Activated B cell treated with CpG ODN at 0.5 μM for 24 hours (primary cell): ENCODE results near the gene CYTH1. TPM values are rescaled to one million over a fixed set of nuclear protein-coding genes. Genes with fewer than 3 reads are reported as not detected.
A peak's percentile ranks its signal among the peaks of the same experiment; 100 is the strongest.

ENCODE experiments used
- ATAC-seq: fragments of 200-7000 bp; cut with Tn5 transposase; one replicate; pipeline ENCODE4 v1.10.0; 2021; ENCODE audit warnings: low read depth, mild to moderate bottlenecking, moderate library complexity
- CTCF ChIA-PET: fragments of 350-600 bp; sonication (Branson Sonifier 250); formaldehyde crosslinking; loops from one replicate; lab custom pipeline; 2021; ENCODE audit warnings: antibody characterized with exemption; lab: Charles Lee
- POLR2A ChIA-PET: fragments of 350-600 bp; sonication (Branson Sonifier 250); formaldehyde crosslinking; loops from one replicate; lab custom pipeline; 2021; ENCODE audit warnings: antibody characterized with exemption; lab: Charles Lee
- DNase-seq: peaks from one replicate; pipeline ENCODE4 v3.0.0; 2022
- H3K27ac Mint-ChIP-seq: one replicate; pipeline ENCODE4 v1.8.0; 2020; ENCODE audit warnings: mixed read lengths
- H3K27me3 Mint-ChIP-seq: one replicate; pipeline ENCODE4 v1.8.0; 2021; ENCODE audit warnings: mixed read lengths
- H3K36me3 Mint-ChIP-seq: one replicate; pipeline ENCODE4 v1.8.0; 2021; ENCODE audit warnings: low read depth, mixed read lengths
- H3K4me1 Mint-ChIP-seq: one replicate; pipeline ENCODE4 v1.8.0; 2021; ENCODE audit warnings: mixed read lengths
- H3K4me3 Mint-ChIP-seq: one replicate; pipeline ENCODE4 v1.8.0; 2020; ENCODE audit warnings: mild to moderate bottlenecking, mixed read lengths
- H3K9me3 Mint-ChIP-seq: one replicate; pipeline ENCODE4 v1.8.0; 2020; ENCODE audit warnings: mixed read lengths
- intact Hi-C: fragments of 100-400 bp; cut with micrococcal nuclease; formaldehyde crosslinking; loops from one replicate; pipeline ENCODE4 v1.15.1; 2024
- total RNA-seq: library from RNA; stranded (reverse); gene quantifications from 2 replicates; pipeline ENCODE4 v1.2.3, GENCODE V29; 2022
- TF ChIP-seq, protein P1 (sequence below): fragments of 200-600 bp; IDR thresholded peaks from one replicate; pipeline ENCODE4 v1.8.0; 2022; ENCODE audit warnings: antibody characterized with exemption, mild to moderate bottlenecking

The CYTH1 gene
- total RNA-seq, 1 donor from 2014 or later = 391 TPM

DNA sequence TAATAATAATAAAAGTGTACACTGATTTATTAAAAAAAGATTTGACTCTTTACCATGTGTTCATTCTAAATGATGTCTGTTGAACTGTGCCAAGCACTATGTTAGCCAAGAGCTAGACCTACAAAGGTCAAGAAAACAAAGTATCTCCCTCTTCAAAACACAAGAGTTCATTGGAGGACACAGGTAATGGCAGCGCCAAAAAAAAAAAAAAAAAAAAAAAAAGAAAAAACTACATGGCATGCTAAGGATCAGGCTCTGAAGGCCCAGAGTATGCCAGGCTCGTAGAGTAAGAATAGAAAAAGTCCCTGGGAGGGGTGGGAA, 35.2 kb downstream of the CYTH1 start:
- no peak for ATAC-seq
- intact Hi-C loops = loop anchor here (2.0 kb wide), 1 partner anchor 28 kb away; no protein-coding TSS in a partner anchor
- TF ChIP-seq, protein P1, sequence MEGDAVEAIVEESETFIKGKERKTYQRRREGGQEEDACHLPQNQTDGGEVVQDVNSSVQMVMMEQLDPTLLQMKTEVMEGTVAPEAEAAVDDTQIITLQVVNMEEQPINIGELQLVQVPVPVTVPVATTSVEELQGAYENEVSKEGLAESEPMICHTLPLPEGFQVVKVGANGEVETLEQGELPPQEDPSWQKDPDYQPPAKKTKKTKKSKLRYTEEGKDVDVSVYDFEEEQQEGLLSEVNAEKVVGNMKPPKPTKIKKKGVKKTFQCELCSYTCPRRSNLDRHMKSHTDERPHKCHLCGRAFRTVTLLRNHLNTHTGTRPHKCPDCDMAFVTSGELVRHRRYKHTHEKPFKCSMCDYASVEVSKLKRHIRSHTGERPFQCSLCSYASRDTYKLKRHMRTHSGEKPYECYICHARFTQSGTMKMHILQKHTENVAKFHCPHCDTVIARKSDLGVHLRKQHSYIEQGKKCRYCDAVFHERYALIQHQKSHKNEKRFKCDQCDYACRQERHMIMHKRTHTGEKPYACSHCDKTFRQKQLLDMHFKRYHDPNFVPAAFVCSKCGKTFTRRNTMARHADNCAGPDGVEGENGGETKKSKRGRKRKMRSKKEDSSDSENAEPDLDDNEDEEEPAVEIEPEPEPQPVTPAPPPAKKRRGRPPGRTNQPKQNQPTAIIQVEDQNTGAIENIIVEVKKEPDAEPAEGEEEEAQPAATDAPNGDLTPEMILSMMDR = no peak
- POLR2A ChIA-PET = interaction anchor here (0.5 to 5.7 kb wide), 5 partner anchors 10 to 33 kb away, joined by 4 to 72 read pairs (median 8); no protein-coding TSS in a partner anchor
- Mint-ChIP-seq H3K4me3 (peak overlapping the region; percentile 25), H3K27me3 (no peaks in the 10 kb centered on the region), H3K27ac (peak overlapping the region; percentile 87), H3K36me3 (peaks cover 25% of the 10 kb centered on the region), H3K9me3 (no peaks in the 10 kb centered on the region), H3K4me1 (peaks cover 96% of the 10 kb centered on the region)
- CTCF ChIA-PET = interaction anchor here (1.3 to 2.0 kb wide), 5 partner anchors 12 to 58 kb away, joined by 3 to 12 read pairs (median 4); no protein-coding TSS in a partner anchor
- no peak for DNase-seq

DNA sequence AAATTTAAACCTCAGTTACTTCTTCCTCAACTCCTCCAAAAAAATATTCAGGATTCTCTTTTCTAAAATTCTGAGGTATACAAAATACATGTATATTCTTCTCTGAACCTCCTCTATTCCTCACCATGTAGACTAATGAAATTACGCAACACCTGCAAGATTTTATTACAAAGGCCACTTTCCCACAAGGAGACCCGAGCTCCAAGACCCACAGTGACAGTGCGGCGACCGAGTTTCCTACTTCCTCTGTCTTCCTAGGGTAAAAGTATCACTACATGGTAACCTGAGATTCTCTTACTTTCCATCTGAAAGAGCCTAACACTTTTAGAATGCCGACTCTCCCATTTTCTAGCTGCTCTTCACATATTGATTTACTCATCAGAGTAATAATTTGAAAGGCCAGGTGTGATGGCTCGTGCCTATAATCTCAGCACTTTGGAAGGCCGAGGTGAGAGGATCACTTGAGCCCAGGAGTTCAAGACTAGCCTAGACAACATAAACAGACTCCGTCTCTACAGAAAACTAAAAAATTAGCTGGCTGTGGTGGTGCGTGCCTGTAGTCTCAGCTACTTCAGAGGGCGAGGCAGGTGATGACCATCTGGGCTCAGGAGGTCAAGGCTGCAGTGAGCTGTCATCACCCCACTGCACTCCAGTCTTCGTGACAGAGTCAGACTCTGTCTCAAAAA, 35.7 kb downstream of the CYTH1 start:
- Mint-ChIP-seq H3K27me3 (no peaks in the 10 kb centered on the region), H3K4me3 (no peak overlapping the region), H3K36me3 (peaks cover 29% of the 10 kb centered on the region), H3K4me1 (peaks cover 96% of the 10 kb centered on the region), H3K27ac (peak overlapping the region; percentile 87), H3K9me3 (no peaks in the 10 kb centered on the region)
- ChIA-PET POLR2A (interaction anchor here (0.5 to 5.7 kb wide), 5 partner anchors 10 to 34 kb away, joined by 4 to 72 read pairs (median 8); no protein-coding TSS in a partner anchor), CTCF (interaction anchor here (1.0 to 2.0 kb wide), 9 partner anchors 12 to 250 kb away, joined by 3 to 12 read pairs (median 4); no protein-coding TSS in a partner anchor)
- DNase-seq (no peak), ATAC-seq (no peak)
- intact Hi-C loops = loop anchor here (2.0 kb wide), 1 partner anchor 28 kb away; no protein-coding TSS in a partner anchor
- TF ChIP-seq, protein P1 = no peak

DNA sequence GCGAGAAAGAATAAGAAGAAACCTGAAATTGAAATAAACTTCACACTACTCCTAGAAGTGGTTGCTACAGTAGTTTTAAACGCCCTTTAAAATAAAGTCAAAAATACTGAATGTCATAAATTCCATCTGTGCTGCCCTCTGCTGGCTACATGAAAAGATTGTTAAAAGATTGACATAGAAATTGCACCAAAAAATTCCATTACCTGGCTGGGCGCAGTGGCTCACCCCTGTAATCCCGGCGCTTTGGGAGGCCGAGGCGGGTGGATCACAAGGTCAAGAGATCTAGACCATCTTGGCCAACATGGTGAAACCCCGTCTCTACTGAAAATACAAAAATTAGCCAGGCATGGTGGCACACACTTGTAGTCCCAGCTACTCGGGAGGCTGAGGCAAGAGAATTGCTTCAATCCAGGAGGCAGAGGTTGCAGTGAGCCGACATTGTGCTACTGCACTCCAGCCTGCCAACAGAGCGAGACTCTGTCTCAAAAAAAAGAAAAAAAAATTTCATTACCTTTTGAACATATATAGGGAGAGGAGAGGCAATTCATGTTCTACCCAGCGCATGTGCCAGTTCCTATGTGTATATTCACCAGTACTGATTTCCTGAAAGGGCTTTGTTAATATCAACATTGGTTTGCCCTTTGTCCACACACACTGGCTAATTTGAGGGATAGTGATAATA, 36.5 kb downstream of the CYTH1 start:
- ATAC-seq (no peak), DNase-seq (no peak)
- Mint-ChIP-seq H3K27me3 (no peaks in the 10 kb centered on the region), H3K4me3 (peak overlapping the region; percentile 52), H3K36me3 (peaks cover 29% of the 10 kb centered on the region), H3K27ac (peak overlapping the region; percentile 87), H3K9me3 (no peaks in the 10 kb centered on the region), H3K4me1 (peaks cover 92% of the 10 kb centered on the region)
- TF ChIP-seq, protein P1 = peak; percentile 30
- intact Hi-C loops = loop anchor here (1.0 to 2.0 kb wide), 5 partner anchors 10 to 248 kb away; no protein-coding TSS in a partner anchor
- CTCF ChIA-PET = interaction anchor here (1.0 to 2.0 kb wide), 9 partner anchors 12 to 249 kb away, joined by 3 to 12 read pairs (median 4); no protein-coding TSS in a partner anchor
- POLR2A ChIA-PET = interaction anchor here (2.0 to 5.7 kb wide), 3 partner anchors 9 to 35 kb away, joined by 8 to 72 read pairs (median 10); no protein-coding TSS in a partner anchor

DNA sequence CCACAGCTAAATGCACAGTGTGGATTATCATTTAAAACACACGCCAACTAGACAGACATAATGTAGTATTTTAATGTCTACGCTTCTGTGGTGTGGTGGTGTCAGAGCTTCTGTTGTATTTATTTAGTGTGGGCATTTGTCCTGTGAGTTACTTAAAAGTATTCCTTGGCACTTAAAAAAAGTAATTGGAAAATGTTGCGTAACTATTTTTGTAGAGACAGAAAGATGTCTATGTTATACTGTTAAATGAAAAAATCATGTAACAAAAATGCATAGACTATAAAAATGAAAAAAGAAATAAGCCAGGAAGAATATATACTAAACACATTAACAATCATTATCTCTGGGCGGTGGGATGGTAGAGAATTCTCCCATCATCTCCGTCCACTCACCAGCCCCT, 39.2 kb downstream of the CYTH1 start:
- peak overlapping the region; percentile 65 for H3K27ac Mint-ChIP-seq
- H3K36me3 Mint-ChIP-seq = peaks cover 23% of the 10 kb centered on the region
- no peak overlapping the region for H3K4me3 Mint-ChIP-seq
- H3K27me3 Mint-ChIP-seq = no peaks in the 10 kb centered on the region
- no peaks in the 10 kb centered on the region for H3K9me3 Mint-ChIP-seq
- no peak for ATAC-seq
- H3K4me1 Mint-ChIP-seq = peaks cover 93% of the 10 kb centered on the region
- TF ChIP-seq, protein P1 = no peak
- intact Hi-C loops = no loop called here
- POLR2A ChIA-PET = interaction anchor here (1.2 to 1.9 kb wide), 3 partner anchors 9 to 37 kb away, joined by 5 to 10 read pairs (median 6); no protein-coding TSS in a partner anchor
- CTCF ChIA-PET = interaction anchor here (0.9 to 1.7 kb wide), 6 partner anchors 26 to 321 kb away, joined by 3 read pairs; no protein-coding TSS in a partner anchor
- no peak for DNase-seq
